OCI-LY3 (cell line): ENCODE results near the gene CETP.
A peak's percentile ranks its signal among the peaks of the same experiment; 100 is the strongest.

Experiments used
- H2AFZ ChIP-seq: fragments of 200-600, 300-600 bp; shearing (Covaris generic); 2 replicates; pipeline ENCODE4 v1.6.0; 2014; ENCODE audit warnings: antibody characterized with exemption, low read depth, low read length
- H3K27ac ChIP-seq: fragments of 200-600, 300-600 bp; sonication (generic); 2 replicates; pipeline ENCODE4 v1.5.1; 2014; ENCODE audit warnings: mild to moderate bottlenecking, low read length, moderate library complexity, mixed read lengths
- H3K27me3 ChIP-seq: fragments of 200-600, 300-600 bp; sonication (generic); 2 replicates; pipeline ENCODE4 v1.6.1; 2014; ENCODE audit warnings: low read depth, low read length, mixed read lengths
- H3K36me3 ChIP-seq: fragments of 200-600, 300-600 bp; sonication (generic); replicated peaks from 2 replicates; pipeline ENCODE3; 2014; ENCODE audit warnings: low read depth, low read length, mixed read lengths
- H3K4me1 ChIP-seq: fragments of 300-600, 200-600 bp; sonication (generic); 2 replicates; pipeline ENCODE4 v1.6.1; 2014; ENCODE audit warnings: low read length, mixed read lengths
- H3K4me2 ChIP-seq: fragments of 200-600, 300-600 bp; sonication (generic); 2 replicates; pipeline ENCODE4 v1.6.1; 2014; ENCODE audit warnings: low read length, mixed read lengths
- H3K4me3 ChIP-seq: fragments of 300-600, 200-600 bp; sonication (generic); 2 replicates; pipeline ENCODE4 v1.5.1; 2014; ENCODE audit warnings: antibody characterized with exemption, mild to moderate bottlenecking, low read length, moderate library complexity
- H3K79me2 ChIP-seq: fragments of 300-600, 200-600 bp; shearing (Covaris generic); 2 replicates; pipeline ENCODE4 v1.6.1; 2014; ENCODE audit warnings: mild to moderate bottlenecking, low read length, mixed read lengths
- H3K9ac ChIP-seq: fragments of 300-600, 200-600 bp; shearing (Covaris generic); 2 replicates; pipeline ENCODE4 v1.6.0; 2014; ENCODE audit warnings: mild to moderate bottlenecking, low read length, moderate library complexity
- H3K9me3 ChIP-seq: fragments of 200-600, 300-600 bp; shearing (Covaris generic); 2 replicates; pipeline ENCODE4 v1.6.1; 2014; ENCODE audit warnings: low read length, mixed read lengths; ENCODE audit not compliant: insufficient read depth
- H4K20me1 ChIP-seq: fragments of 200-600, 300-600 bp; sonication (generic); 2 replicates; pipeline ENCODE4 v1.6.1; 2016; ENCODE audit warnings: low read length, mixed read lengths; ENCODE audit not compliant: insufficient read depth
- EZH2phosphoT487 ChIP-seq: fragments of 200-600 bp; shearing (Covaris generic); IDR thresholded peaks from 2 replicates; pipeline ENCODE4 v1.6.1; 2018; ENCODE audit warnings: antibody characterized with exemption, mixed run types, low read depth
- TF ChIP-seq, protein P1 (sequence below): fragments of 200-600, 300-600 bp; sonication (generic); IDR thresholded peaks from 2 replicates; pipeline ENCODE4 v1.5.1; 2014; ENCODE audit warnings: antibody characterized with exemption, low read length, low read depth

CETP gene

DNA sequence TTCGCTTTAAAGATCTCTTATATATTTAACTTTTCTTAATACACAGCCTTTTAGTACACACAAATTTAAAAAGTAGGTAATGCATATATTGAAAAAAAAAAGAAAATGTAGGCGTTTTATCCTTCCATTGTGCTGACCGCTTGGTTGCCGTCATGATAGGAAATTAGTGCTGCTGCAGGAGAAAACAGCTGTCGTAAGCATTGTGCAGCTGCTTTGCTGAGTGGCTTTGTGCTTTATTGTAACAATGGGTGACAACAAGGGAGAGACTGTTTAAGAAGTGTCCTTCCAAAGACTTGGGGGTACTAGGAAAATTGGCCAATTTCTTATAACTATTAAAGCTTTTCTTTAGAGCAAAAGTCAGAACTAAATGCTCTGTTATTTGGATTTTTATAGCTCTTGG lies 24.8 kb upstream of the CETP start:
- Histone ChIP-seq H4K20me1 (peaks cover 90% of the 10 kb centered on the region), H3K4me1 (peaks cover 77% of the 10 kb centered on the region), H3K36me3 (peaks cover 87% of the 10 kb centered on the region), H2AFZ (no peak overlapping the region), H3K27me3 (no peaks in the 10 kb centered on the region), H3K9me3 (no peaks in the 10 kb centered on the region), H3K9ac (no peak overlapping the region), H3K79me2 (peaks cover 94% of the 10 kb centered on the region), H3K4me2 (peak overlapping the region; percentile 2; the same call in 1 of the 2 replicates), H3K27ac (no peak overlapping the region), H3K4me3 (no peak overlapping the region)
- TF ChIP-seq, protein P1, sequence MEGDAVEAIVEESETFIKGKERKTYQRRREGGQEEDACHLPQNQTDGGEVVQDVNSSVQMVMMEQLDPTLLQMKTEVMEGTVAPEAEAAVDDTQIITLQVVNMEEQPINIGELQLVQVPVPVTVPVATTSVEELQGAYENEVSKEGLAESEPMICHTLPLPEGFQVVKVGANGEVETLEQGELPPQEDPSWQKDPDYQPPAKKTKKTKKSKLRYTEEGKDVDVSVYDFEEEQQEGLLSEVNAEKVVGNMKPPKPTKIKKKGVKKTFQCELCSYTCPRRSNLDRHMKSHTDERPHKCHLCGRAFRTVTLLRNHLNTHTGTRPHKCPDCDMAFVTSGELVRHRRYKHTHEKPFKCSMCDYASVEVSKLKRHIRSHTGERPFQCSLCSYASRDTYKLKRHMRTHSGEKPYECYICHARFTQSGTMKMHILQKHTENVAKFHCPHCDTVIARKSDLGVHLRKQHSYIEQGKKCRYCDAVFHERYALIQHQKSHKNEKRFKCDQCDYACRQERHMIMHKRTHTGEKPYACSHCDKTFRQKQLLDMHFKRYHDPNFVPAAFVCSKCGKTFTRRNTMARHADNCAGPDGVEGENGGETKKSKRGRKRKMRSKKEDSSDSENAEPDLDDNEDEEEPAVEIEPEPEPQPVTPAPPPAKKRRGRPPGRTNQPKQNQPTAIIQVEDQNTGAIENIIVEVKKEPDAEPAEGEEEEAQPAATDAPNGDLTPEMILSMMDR = no peak
- TF ChIP-seq EZH2phosphoT487 = no peak

DNA sequence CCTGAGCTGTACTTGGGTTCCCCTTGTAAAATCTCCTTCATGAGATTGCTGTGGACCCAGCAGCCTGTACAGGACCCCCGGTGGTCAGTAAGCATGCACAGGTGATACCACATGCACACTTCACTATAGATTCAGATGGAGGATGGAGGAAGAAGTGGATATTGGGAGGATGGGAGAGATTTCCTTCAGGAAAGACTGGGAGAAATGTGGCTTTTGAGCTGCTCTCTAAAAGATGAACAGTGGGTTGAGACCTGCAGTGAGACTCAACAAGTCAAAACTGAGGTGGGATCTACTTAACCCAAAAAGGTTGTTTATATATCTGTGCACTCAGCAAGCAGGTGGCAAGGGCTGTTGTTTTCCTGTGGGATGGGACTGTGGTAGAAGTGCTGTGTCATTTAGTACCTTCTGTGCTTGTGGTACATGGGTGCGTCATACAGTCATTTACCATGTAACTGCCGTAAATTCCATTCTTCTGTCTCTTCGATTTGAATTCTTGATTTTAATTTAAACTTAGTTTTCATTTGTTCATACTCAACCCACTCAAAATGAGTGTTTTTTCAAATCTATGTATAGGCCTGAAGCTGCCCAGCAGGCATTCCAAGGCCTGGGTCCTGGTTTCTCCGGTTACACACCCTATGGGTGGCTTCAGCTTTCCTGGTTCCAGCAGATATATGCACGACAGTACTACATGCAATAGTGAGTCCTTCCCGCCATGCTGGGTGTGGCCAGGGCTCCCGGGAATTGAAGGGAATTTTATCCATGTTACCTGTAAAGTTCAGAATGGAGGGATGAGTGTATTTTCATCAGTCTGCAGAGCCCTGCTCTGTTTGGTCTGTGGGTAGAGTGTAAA lies 22.9 kb upstream of the CETP start:
- no peak overlapping the region for H3K9ac ChIP-seq
- peaks cover 80% of the 10 kb centered on the region for H3K79me2 ChIP-seq
- peaks cover 91% of the 10 kb centered on the region for H3K36me3 ChIP-seq
- TF ChIP-seq, protein P1 = no peak
- no peak for TF ChIP-seq EZH2phosphoT487
- H4K20me1 ChIP-seq = peaks cover 83% of the 10 kb centered on the region
- H3K9me3 ChIP-seq = no peaks in the 10 kb centered on the region
- H3K4me3 ChIP-seq = peak overlapping the region; percentile 27
- peak overlapping the region; percentile 73 for H3K27ac ChIP-seq
- peak overlapping the region; percentile 57 for H3K4me2 ChIP-seq
- H3K4me1 ChIP-seq = peaks cover 96% of the 10 kb centered on the region
- H3K27me3 ChIP-seq = no peaks in the 10 kb centered on the region
- no peak overlapping the region for H2AFZ ChIP-seq

DNA sequence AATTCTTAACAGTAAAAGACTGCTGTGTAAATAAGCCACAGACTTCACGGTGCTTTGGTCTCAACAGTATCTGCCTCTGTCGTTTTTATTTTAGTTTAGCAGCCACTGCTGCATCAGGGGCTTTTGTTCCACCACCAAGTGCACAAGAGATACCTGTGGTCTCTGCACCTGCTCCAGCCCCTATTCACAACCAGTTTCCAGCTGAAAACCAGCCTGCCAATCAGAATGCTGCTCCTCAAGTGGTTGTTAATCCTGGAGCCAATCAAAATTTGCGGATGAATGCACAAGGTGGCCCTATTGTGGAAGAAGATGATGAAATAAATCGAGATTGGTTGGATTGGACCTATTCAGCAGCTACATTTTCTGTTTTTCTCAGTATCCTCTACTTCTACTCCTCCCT lies 21.9 kb upstream of the CETP start:
- Histone ChIP-seq H3K79me2 (peaks cover 71% of the 10 kb centered on the region), H2AFZ (no peak overlapping the region), H3K4me1 (peaks cover 99% of the 10 kb centered on the region), H3K27ac (peak overlapping the region; percentile 73; the same call in 1 of the 2 replicates), H3K36me3 (peaks cover 85% of the 10 kb centered on the region), H3K9ac (no peak overlapping the region), H3K9me3 (no peaks in the 10 kb centered on the region), H3K27me3 (no peaks in the 10 kb centered on the region), H3K4me3 (no peak overlapping the region), H4K20me1 (peaks cover 74% of the 10 kb centered on the region), H3K4me2 (peak overlapping the region; percentile 57)
- TF ChIP-seq EZH2phosphoT487 = no peak
- TF ChIP-seq, protein P1 = no peak

DNA sequence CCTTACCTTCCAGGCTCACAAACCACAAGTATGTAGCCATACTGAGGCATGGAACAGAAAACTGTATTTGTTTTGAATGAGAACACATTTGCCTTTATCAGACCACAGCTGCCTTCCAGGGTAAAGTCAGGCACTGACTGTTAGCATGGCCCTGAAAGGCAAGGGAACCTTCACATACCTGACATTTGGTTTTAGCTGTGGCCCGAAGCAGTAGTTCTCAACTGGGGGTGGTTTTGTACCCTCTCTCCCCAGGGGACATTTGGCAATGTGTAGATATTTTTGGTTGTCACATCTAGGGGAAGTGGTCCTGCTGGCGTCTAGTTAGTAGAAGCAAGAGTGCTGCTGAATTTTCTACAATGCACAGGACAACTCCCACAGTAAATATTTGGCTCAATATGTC lies 20.7 kb upstream of the CETP start:
- Histone ChIP-seq H2AFZ (no peak overlapping the region), H3K79me2 (peaks cover 58% of the 10 kb centered on the region), H3K4me1 (peaks cover 99% of the 10 kb centered on the region), H4K20me1 (peaks cover 61% of the 10 kb centered on the region), H3K36me3 (peaks cover 75% of the 10 kb centered on the region), H3K27me3 (no peaks in the 10 kb centered on the region), H3K9ac (peak overlapping the region; percentile 20), H3K4me2 (peak overlapping the region; percentile 57), H3K9me3 (no peaks in the 10 kb centered on the region), H3K4me3 (peak overlapping the region; percentile 9; the same call in 1 of the 2 replicates), H3K27ac (peak overlapping the region; percentile 73)
- TF ChIP-seq, protein P1 = no peak
- no peak for TF ChIP-seq EZH2phosphoT487
